Midbrain (tissue), 1 donor: Measurements from ENCODE around the gene DMBX1.
A peak's percentile ranks its signal among the peaks of the same experiment; 100 is the strongest.

Source experiments
- DNase-seq: peaks from one replicate; lab custom pipeline; 2025; lab: John Stamatoyannopoulos, UW

DMBX1 gene

GRCh38 chr1:46503421-46503820 is 13.8 kb downstream of the DMBX1 start:
- no peak for DNase-seq

GRCh38 chr1:46506470-46507219 is 17.0 kb downstream of the DMBX1 start:
- no peak for DNase-seq

- DNase-seq = no peak
Measured at GRCh38 chr1:46508757-46509156, 19.1 kb downstream of the DMBX1 start.

DNA sequence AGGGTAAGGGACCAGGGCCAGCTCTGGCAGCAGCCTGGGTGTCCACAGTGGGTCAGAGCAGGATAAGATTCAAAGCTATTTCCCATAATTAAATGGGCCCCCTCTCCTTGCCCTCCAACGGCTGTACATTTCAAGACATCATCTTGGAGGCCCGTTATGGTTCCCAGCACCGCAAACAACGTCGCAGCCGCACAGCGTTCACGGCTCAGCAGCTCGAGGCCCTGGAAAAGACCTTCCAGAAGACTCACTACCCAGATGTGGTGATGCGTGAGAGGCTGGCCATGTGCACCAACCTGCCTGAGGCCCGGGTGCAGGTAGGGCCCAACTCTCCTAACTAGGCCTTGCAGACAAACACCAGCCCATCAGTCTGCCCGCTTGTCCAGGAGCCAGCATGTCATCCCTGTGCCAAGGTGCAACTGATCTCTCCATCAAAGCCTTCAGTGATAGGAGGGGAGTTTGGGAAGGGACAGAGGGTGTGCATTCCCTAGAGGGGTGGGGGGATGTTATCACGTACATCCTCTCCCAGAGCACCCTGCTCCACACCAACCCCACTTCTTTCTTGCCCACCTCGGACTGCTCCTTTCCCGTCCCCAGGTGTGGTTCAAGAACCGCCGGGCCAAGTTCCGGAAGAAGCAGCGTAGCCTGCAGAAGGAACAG is 20.8 kb downstream of the DMBX1 start:
- no peak for DNase-seq

- DNase-seq = no peak
Measured at GRCh38 chr1:46510998-46511365, 21.3 kb downstream of the DMBX1 start.

- DNase-seq = no peak
Measured at GRCh38 chr1:46512135-46512791, 22.6 kb downstream of the DMBX1 start.

DNA sequence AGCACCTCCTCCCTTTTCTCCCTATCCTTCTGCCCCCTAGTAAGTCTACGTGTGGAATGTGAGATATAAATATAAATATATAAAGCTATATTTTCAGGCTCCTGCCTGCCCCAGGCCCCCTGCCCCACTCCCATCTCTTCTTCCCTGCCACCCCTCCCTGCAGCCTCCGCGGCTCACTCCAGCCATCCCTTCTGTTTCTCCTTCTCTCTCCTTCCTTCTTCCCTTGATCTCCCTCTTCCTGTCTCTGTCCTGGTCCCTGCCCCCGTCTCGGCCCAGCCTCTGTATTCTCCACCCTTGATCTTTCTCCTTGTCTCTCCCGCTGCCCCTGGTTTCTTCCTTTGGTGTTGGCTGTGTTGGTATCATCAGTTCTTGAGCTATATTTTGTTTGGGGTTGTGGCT is 23.2 kb downstream of the DMBX1 start:
- no peak for DNase-seq

DNA sequence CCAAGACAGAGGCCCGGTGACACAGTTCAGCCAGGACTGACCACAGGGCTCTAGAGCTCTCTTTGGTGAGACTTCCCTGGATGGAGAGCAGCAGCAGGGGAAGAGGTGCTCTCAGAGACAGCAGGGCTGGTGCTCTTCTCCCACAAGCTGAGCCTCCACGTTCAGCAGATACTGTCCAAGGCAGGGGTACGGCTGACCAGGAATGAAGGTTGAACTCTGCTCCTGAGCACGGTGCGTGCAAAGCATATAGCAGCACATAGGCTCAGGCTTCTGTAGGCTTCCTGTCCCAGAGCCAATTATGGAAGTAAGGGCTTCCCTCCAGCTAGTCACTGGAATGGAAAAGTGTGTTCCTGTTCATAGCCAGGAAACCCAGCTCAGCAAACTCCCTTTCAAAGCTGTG is 23.9 kb downstream of the DMBX1 start:
- DNase-seq = no peak

DNA sequence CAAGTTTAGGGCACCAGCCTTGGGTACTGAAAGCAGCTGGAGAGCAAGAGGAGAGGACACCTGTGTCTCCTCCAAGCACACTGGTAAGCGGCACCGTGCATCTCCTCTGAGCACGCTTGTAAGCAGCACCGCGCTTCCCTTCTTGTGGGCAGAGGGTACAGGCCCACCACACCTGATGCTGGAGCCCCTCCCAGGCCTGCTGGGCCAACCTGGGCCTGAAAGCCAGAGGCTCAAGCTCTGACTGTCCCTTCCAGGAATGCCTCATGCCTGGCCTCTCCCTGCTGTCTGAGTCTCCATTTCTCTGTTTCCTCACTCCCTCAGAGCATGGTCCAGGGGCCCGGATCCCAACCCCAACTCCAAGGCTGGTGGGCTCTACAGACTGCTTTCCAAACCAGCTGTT is 25.9 kb downstream of the DMBX1 start:
- no peak for DNase-seq

- no peak for DNase-seq
Measured at GRCh38 chr1:46516200-46516950, 26.7 kb downstream of the DMBX1 start.

DNA sequence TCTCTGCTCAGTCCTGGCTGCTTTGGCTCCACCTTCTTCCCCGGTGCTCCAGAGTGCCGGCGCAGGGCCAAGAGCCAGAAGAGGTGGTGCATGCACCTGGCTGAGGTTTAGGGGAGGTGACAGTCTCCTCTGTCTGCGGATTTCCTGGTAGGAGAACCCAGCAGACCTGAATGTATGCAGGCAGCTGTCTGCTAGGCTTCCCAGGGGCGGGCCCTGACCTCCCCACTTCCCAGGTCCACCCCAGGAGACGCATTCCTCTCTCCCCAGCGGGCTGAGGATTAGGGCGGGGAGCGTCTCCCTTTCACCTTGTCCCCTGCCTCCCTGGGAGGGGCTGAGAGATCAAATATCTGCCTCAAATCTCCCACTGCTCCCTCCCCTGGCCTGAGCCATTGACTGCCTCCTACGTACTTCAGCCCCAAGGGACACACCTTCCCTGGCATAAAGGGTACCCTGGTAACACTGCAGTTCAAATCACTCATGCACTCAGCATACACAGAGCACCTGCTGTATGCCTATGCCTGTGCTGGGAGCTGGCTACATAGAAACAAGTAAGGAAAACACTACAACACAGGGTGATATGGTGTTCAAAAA is 27.5 kb downstream of the DMBX1 start:
- DNase-seq = no peak

- no peak for DNase-seq
Measured at GRCh38 chr1:46517932-46518498, 28.4 kb downstream of the DMBX1 start.

- no peak for DNase-seq
Measured at GRCh38 chr1:46519209-46519608, 29.6 kb downstream of the DMBX1 start.

DNA sequence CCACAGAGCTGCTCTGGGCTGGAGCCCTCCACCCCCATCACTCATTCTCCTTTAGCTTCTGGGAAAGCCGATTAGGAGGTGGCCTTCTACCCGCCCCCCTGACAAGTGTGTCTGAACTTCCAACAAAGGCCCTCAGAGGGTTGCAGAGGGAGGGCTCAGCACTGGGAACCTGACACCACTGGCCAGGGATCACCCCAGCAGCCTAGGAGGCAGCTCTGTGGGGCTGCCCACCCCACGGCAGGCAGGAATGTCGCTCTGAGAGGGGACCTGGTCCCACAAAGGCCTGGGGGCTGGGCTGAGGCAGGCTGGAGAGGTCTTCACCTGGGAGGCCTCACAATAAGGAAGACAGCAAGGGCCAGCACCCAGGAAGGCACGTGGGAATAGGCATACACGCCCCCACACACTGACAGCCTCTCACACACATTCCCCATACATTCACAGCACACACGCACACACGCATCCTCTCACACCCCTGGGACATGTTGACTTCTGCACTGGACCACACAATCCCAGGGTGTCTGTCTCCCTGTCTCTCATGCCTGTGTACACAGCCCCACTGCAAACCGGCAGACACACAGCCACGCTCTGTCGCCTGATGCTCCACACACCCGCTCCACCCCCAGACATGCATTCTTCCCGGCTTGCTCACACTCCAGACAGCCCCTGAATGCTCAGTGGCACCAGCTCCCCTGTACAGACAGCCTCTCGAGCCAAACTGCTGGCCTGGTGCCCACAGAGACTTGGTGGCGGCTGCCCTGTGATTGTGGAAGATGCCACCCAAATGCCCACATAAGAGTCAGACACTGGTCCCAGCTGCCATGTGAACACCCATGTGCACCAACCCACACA is 30.7 kb downstream of the DMBX1 start:
- DNase-seq = no peak

DNA sequence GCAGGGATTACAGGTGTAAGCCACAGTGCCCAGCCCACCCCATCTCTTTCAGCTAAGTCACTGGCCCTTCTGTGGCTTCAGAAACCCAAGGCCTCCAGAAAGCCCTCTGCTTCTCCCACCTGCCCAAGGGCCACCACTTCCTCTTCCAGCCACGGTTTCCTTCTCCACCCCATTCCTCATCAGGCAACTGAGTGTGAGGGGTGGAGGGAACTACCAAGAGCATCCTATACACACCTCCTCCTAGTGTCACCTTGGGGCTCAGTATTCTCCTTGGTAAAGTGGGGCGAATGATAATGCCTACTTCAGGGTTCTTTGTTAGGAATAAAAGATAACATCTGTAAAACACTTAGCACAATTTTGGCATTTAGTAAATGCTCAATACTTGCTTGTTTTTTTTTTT is 31.8 kb downstream of the DMBX1 start:
- DNase-seq = no peak

- DNase-seq = peak; percentile 53
Measured at GRCh38 chr1:46522184-46522968, 32.7 kb downstream of the DMBX1 start.

- DNase-seq = no peak
Measured at GRCh38 chr1:46522969-46523320, 33.3 kb downstream of the DMBX1 start.

GRCh38 chr1:46523496-46524353 is 34.1 kb downstream of the DMBX1 start:
- no peak for DNase-seq

- no peak for DNase-seq
Measured at GRCh38 chr1:46524843-46525242, 35.2 kb downstream of the DMBX1 start.
